IMR-90 (cell line): ENCODE results near the gene RRP15. TPM values are rescaled to one million over a fixed set of nuclear protein-coding genes. Genes with fewer than 3 reads are reported as not detected.

Source experiments
- ATAC-seq: fragments of 200-7000 bp; cut with Tn5 transposase; 2 replicates; pipeline ENCODE4 v1.9.1; 2020; ENCODE audit warnings: low read depth, mild to moderate bottlenecking, moderate library complexity
- BruUV-seq: library from RNA; stranded (reverse); fragments of 400-500 nt; replicated peaks from 2 replicates; lab custom pipeline; 2021; lab: Mats Ljungman, UMichigan
- CTCF ChIA-PET: fragments of 300-600 bp; formaldehyde crosslinking; extraction: SDS; loops from one replicate; lab custom pipeline; 2021; ENCODE audit warnings: antibody characterized with exemption; lab: Yijun Ruan, JAX
- POLR2A ChIA-PET: fragments of 300-600 bp; sonication (Branson Sonifier 250); formaldehyde crosslinking; loops from one replicate; lab custom pipeline; 2022; ENCODE audit warnings: antibody characterized with exemption; ENCODE audit not compliant: unreplicated experiment; lab: Charles Lee
- DNase-seq: peaks from one replicate; pipeline ENCODE4 v3.0.0; 2013
- H2AFZ ChIP-seq: replicated peaks from 2 replicates; pipeline ENCODE3; 2013; ENCODE audit warnings: low read length, mild to moderate bottlenecking; ENCODE audit not compliant: poor library complexity
- H2AK5ac ChIP-seq: 2 replicates; pipeline ENCODE4 v1.6.1; 2013; ENCODE audit warnings: low read depth, low read length, inconsistent platforms
- H2AK9ac ChIP-seq: replicated peaks from 2 replicates; pipeline ENCODE3; 2013; ENCODE audit warnings: mild to moderate bottlenecking, low read depth, low read length, moderate library complexity; ENCODE audit not compliant: poor library complexity
- H2BK120ac ChIP-seq: 2 replicates; pipeline ENCODE4 v1.6.1; 2013; ENCODE audit warnings: low read depth, low read length, inconsistent platforms
- H2BK15ac ChIP-seq: 3 replicates; pipeline ENCODE4 v1.6.1; 2013; ENCODE audit warnings: low read depth, low read length, inconsistent platforms
- H2BK20ac ChIP-seq: 2 replicates; pipeline ENCODE4 v1.6.1; 2013; ENCODE audit warnings: low read depth, mild to moderate bottlenecking, inconsistent platforms, low read length, moderate library complexity
- H2BK5ac ChIP-seq: 2 replicates; pipeline ENCODE4 v1.6.1; 2013; ENCODE audit warnings: mild to moderate bottlenecking, low read depth, low read length, inconsistent platforms; ENCODE audit not compliant: poor library complexity, severe bottlenecking
- H3K14ac ChIP-seq: replicated peaks from 2 replicates; pipeline ENCODE4 v1.6.1; 2013; ENCODE audit warnings: low read depth, low read length, inconsistent platforms
- H3K18ac ChIP-seq: 2 replicates; pipeline ENCODE4 v1.6.1; 2013; ENCODE audit warnings: low read depth, low read length, control low read depth
- H3K23ac ChIP-seq: 2 replicates; pipeline ENCODE4 v1.6.1; 2013; ENCODE audit warnings: low read depth, low read length, inconsistent platforms
- H3K27ac ChIP-seq: 2 replicates; pipeline ENCODE4 v1.5.1; 2013; ENCODE audit warnings: mild to moderate bottlenecking, control low read depth, low read length; ENCODE audit not compliant: insufficient read depth
- H3K27me3 ChIP-seq: 2 replicates; pipeline ENCODE4 v1.6.1; 2013; ENCODE audit warnings: low read length; ENCODE audit not compliant: control insufficient read depth, insufficient read depth
- H3K36me3 ChIP-seq: 2 replicates; pipeline ENCODE4 v1.6.1; 2013; ENCODE audit warnings: low read length, mixed read lengths; ENCODE audit not compliant: control insufficient read depth, insufficient read depth
- H3K4ac ChIP-seq: 2 replicates; pipeline ENCODE4 v1.6.1; 2013; ENCODE audit warnings: low read depth, low read length, inconsistent platforms
- H3K4me1 ChIP-seq: 2 replicates; pipeline ENCODE4 v1.6.1; 2013; ENCODE audit warnings: low read length, mixed read lengths; ENCODE audit not compliant: control insufficient read depth, insufficient read depth
- H3K4me2 ChIP-seq: 2 replicates; pipeline ENCODE4 v1.6.1; 2013; ENCODE audit warnings: low read depth, mild to moderate bottlenecking, control low read depth, low read length, moderate library complexity
- H3K4me3 ChIP-seq: 2 replicates; pipeline ENCODE4 v1.5.1; 2013; ENCODE audit warnings: low read depth, mild to moderate bottlenecking, control low read depth, low read length, moderate library complexity; ENCODE audit not compliant: insufficient read depth
- H3K56ac ChIP-seq: 2 replicates; pipeline ENCODE4 v1.6.1; 2013; ENCODE audit warnings: low read length, inconsistent platforms; ENCODE audit not compliant: insufficient read depth; ENCODE audit errors: extremely low read depth
- H3K79me1 ChIP-seq, 2 experiments: 2 replicates each; pipeline ENCODE4 v1.6.1; 2013; ENCODE audit warnings: low read length in 2 of 2, inconsistent platforms in 1 of 2, low read depth in 1 of 2
- H3K9ac ChIP-seq: 2 replicates; pipeline ENCODE4 v1.6.1; 2013; ENCODE audit warnings: low read depth, low read length, control low read depth
- H3K9me1 ChIP-seq: 2 replicates; pipeline ENCODE4 v1.6.1; 2013; ENCODE audit warnings: low read length, inconsistent platforms; ENCODE audit not compliant: insufficient read depth
- H3K9me3 ChIP-seq: 2 replicates; pipeline ENCODE4 v1.6.1; 2013; ENCODE audit warnings: low read length; ENCODE audit not compliant: control insufficient read depth, insufficient read depth
- H4K20me1 ChIP-seq: 2 replicates; pipeline ENCODE4 v1.6.1; 2013; ENCODE audit warnings: low read length, inconsistent platforms; ENCODE audit not compliant: insufficient read depth
- H4K5ac ChIP-seq: 2 replicates; pipeline ENCODE4 v1.6.1; 2013; ENCODE audit warnings: mild to moderate bottlenecking, low read depth, low read length, control low read depth
- H4K8ac ChIP-seq, 2 experiments: 2 replicates each; pipeline ENCODE4 v1.6.1; 2013; ENCODE audit warnings: low read depth in 2 of 2, low read length in 2 of 2, control low read depth in 1 of 2, inconsistent platforms in 1 of 2
- H4K91ac ChIP-seq: 2 replicates; pipeline ENCODE4 v1.6.1; 2013; ENCODE audit warnings: low read depth, low read length, inconsistent platforms; ENCODE audit not compliant: insufficient read depth
- WGBS, 2 experiments: methylation state at CpG; one replicate each; pipeline versions ENCODE4 v1.1.5 to v1.1.7; 2013; ENCODE audit warnings: missing lambda C conversion rate in 2 of 2; ENCODE audit not compliant: insufficient read length in 1 of 2; ENCODE audit errors: extremely low coverage in 2 of 2; 5-methylcytosine and 5-hydroxymethylcytosine counted together
- dilution Hi-C: fragments of 300-500 bp; cut with HindIII; formaldehyde crosslinking; loops from one replicate; pipeline ENCODE4 v1.14.3; 2018; ENCODE audit warnings: low sequenced_read_pairs; ENCODE audit not compliant: unreplicated experiment
- in situ Hi-C: fragments of 300-500 bp; cut with MboI; formaldehyde crosslinking; loops from 3 replicates; pipeline ENCODE4 v1.14.3; 2019; ENCODE audit warnings: low sequenced_read_pairs, inconsistent platforms, mixed read lengths
- intact Hi-C: fragments of 100-400 bp; cut with micrococcal nuclease; formaldehyde crosslinking; loops from 2 replicates; pipeline ENCODE4 v1.10.0; 2022
- polyA plus RNA-seq, 3 experiments: library from polyadenylated mRNA; depleted of rRNA; stranded (reverse); fragments of >200 nt; gene quantifications; 2 replicates each; pipeline ENCODE4 v1.2.3, GENCODE V29; 2012; ENCODE audit warnings: low replicate concordance in 1 of 3
- total RNA-seq: library from RNA; depleted of rRNA; stranded (reverse); fragments of >200 nt; gene quantifications from 2 replicates; pipeline ENCODE4 v1.2.3, GENCODE V29; 2012
- TF ChIP-seq, protein P1 (sequence below): conservative IDR thresholded peaks from 2 replicates; pipeline ENCODE4 v1.5.1; 2012; ENCODE audit warnings: mild to moderate bottlenecking, low read depth, low read length, improper control_type of control experiment

RRP15 gene
- total and polyA plus RNA-seq, 2 of the 4 experiments (the other 2 are of a cell fraction), result 3.1 to 4.1 TPM

DNA sequence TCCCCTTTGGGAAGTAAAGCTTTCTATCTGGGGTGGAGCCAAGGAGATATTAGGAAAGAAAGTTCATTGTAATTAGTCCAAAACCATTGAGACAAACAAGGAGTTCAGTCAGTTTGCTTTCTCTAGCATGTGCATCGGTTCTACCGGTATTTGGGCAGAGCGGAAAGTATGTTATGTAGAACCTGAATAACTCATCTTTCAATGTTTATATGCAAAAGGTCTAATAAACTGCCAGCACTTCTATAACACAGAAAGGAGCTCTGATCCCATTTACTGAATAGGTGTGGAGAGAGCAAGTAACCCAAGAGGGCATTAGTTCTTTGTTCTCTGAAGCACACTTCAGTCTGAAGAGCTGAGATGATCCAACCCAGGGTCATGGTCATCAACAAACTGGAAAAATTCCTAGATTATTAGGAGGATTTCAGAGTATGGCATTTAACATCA, 63.6 kb downstream of the RRP15 start:
- no TSS peak for BruUV-seq
- Histone ChIP-seq H3K4me2 (peak overlapping the region; percentile 87), H4K8ac (peak overlapping the region in 1 of 2 experiments; percentile 18; a peak in 1 of 4 replicates), H3K27me3 (no peaks in the 10 kb centered on the region), H3K36me3 (no peaks in the 10 kb centered on the region; the same call in 1 of the 2 replicates), H3K4me1 (peaks cover 6% of the 10 kb centered on the region), H3K27ac (no peak overlapping the region), H2AK9ac (no peak overlapping the region), H3K23ac (peak overlapping the region; percentile 53; the same call in 1 of the 2 replicates), H3K9me1 (peaks cover 7% of the 10 kb centered on the region; the same call in 1 of the 2 replicates), H2BK5ac (peak overlapping the region; percentile 39), H3K9ac (peak overlapping the region; percentile 71; the same call in 1 of the 2 replicates), H3K9me3 (no peaks in the 10 kb centered on the region), H2BK20ac (peak overlapping the region; percentile 21; the same call in 1 of the 2 replicates), H3K56ac (peak overlapping the region; percentile 36), H3K4ac (no peak overlapping the region), H3K4me3 (peak overlapping the region; percentile 81; the same call in 1 of the 2 replicates), H3K14ac (peak overlapping the region; percentile 17; the same call in 1 of the 2 replicates), H3K79me1 (peaks cover 13 to 25% of the 10 kb centered on the region in 2 experiments), H2AK5ac (no peak overlapping the region), H3K18ac (peak overlapping the region; percentile 24; the same call in 1 of the 2 replicates), H4K20me1 (no peaks in the 10 kb centered on the region), H2BK15ac (no peak overlapping the region), H4K91ac (no peak overlapping the region), H4K5ac (no peak overlapping the region; the same call in 1 of the 2 replicates), H2BK120ac (peak overlapping the region; percentile 9), H2AFZ (no peak overlapping the region)
- DNase-seq, result no peak
- CTCF ChIA-PET, result no interaction called here
- dilution Hi-C loops, result no loop called here
- TF ChIP-seq, protein P1, sequence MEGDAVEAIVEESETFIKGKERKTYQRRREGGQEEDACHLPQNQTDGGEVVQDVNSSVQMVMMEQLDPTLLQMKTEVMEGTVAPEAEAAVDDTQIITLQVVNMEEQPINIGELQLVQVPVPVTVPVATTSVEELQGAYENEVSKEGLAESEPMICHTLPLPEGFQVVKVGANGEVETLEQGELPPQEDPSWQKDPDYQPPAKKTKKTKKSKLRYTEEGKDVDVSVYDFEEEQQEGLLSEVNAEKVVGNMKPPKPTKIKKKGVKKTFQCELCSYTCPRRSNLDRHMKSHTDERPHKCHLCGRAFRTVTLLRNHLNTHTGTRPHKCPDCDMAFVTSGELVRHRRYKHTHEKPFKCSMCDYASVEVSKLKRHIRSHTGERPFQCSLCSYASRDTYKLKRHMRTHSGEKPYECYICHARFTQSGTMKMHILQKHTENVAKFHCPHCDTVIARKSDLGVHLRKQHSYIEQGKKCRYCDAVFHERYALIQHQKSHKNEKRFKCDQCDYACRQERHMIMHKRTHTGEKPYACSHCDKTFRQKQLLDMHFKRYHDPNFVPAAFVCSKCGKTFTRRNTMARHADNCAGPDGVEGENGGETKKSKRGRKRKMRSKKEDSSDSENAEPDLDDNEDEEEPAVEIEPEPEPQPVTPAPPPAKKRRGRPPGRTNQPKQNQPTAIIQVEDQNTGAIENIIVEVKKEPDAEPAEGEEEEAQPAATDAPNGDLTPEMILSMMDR, result no peak
- in situ Hi-C loops, result loop anchor here (5.0 to 10.0 kb wide), 3 partner anchors 719 to 1036 kb away; partner anchors contain the start of gene LYPLAL1
- WGBS, 2 experiments, result no CpG with 5 or more reads among the region's 3 CpGs
- intact Hi-C loops, result loop anchor here (5.0 to 10.0 kb wide), 6 partner anchors 324 to 1219 kb away; partner anchors contain the start of gene LYPLAL1
- POLR2A ChIA-PET, result interaction anchor here (0.6 to 0.8 kb wide), 3 partner anchors 128 to 838 kb away, joined by 3 to 4 read pairs (median 4); partner anchors contain the start of gene LYPLAL1
- no peak for ATAC-seq
